ENCODE measurements around the gene S100A11.

S100A11 gene

DNA sequence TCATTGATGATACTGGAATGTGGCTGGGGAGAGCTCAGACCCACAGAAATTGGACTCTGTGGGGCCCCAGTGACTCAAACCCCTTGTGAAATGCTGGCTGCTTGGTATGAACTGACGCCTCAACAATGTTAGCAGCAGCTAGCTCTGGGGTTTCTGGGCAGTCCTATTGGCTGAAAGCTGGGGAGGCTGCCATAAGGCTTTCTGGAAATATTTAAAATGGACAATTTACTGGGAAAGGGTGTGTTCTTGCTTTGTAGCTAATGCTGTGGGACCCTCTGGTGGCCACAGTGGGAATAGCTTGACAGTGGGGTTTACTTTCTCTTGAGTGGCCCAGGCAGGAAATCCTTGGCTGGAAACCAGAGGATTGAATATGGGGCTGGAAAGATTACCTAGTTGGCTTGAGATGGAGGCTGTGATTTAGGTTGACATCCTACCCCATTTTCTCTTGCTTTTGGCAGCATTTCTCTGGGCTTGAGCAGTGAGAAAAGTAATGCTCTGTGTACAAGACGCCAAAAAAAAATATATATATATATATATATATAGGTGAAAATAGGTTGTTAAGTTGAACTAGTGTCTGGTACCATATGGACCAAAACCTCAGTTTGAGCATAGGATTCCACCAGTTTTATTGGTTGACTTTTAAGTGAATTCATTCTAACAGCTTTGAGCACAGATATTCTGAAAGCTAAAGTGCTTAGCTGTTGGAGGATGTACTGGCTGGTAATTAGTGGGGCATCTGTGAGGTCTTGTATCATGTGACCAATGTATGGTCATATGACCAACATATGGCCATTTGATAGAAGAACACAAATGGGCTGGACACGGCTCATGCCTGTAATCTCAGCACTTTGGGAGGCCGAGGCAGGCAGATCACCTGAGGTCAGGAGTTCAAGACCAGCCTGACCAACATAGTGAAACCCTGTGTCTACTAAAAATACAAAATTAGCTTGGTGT, 34.9 kb downstream of the S100A11 start:
- DNase-seq, result peak; percentile 74 to 80

DNA sequence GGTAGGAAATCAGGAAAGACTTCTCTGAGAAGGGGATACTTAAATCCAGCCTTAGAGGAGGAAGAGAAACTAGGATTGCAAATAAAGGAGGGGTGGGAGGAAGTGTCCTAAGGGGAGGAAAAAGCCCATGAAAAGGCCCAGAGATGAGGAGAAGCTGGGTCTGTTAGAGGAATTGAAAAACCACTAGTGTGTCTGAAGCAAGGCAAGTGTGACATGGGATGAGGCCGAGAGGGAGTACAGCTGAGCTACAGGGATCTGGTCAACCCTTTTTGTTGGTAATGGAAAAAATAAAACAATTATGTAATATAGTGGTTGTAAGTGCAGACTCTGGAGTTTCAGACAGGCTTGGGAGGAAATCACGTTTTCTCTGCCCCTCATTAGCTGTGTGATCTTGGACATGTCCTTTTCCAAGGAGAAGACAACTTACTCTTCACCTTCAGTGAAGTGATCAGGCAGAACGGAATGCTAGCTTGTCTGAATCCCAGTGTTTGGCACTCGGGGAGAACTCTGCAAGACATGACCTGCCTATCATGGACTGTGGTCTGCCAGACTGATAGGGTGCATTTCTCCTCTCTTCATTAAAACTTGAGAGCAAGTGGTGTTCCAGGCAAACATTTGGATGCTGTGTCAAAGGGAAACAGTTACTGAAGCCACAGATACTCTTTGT, 35.7 kb downstream of the S100A11 start:
- no peak for DNase-seq

DNA sequence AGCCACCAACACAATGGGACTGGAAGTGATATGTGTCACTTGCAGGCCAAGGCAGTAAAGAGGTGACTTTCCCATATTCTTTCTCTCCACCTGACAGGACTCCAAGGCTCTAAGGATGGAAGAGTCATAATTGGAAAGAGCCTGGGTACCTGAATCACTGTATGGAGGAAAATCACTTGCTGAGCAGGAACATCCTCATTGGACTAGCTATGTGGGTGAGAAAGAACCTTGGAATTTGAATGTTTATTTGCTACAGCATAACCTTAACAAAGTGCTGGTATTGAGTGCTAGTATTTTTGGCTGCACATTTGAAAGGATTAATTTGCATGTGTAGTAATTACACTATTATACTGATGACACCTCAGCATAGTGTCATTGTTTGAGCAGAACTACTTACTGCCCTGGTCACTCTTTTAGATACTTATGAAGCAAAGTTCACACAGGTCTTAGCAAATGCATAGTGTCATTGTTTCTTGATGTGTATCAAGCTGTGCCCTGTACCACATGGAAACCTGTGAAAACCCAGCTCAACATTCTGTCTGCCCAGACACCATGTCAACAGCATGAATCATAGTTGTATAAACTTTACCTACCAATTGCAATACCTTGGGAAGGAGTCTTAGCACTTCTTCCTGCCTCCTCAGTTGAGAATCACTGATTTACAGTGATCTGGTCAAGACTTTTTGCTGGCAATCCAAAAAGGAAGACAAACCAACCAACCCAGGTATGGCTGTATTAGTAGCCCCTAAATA, 38.0 kb downstream of the S100A11 start:
- no peak for DNase-seq

DNA sequence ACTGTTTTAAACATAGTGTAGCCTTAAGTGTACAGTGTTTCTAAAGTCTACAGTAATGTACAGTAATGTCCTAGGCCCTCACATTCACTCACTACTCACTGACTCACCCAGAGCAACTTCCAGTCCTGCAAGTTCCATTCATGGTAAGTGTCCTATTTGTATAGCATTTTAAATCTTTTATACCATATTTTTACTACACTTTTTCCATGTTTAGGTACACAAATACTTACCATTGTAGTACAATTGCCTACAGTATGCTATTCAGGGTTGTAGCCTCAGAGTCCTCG, 39.6 kb downstream of the S100A11 start:
- DNase-seq, result no peak

DNA sequence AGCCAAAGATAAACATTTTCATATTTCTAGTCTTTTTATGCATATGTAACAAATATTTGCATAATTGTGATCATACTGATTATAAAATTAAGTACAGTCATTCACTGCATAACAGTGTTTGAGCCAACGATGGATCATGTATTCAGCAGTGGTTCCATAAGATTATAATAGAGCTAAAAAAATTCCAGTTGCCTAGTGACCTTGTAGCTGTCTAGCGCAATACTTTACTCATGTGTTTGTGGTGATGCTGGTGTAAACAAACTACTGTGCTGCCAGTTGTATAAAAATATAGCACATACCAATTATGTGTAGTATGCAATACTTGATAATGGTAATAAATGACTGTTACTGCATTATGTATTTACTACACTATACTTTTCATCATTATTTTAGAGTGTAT, 41.0 kb downstream of the S100A11 start:
- no peak for DNase-seq

DNA sequence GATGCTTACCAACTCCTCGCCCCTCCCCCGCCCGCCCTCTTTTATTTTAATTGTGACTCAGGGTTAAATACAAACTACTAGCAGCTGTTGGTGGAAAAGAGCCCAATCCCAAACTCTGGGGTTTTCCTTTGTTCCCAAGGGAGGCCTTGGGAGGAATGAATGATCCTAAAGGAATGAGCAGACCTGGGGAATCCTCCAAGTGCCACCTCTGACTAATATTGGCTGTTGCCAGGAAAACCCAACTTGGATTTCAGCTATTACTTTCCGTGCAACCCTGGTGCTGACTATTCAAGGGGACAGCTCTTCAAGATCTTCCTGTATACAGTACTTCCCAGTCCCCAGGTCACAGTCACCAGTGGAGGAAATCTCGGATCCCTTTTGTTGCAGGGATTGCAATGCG, 41.8 kb downstream of the S100A11 start:
- DNase-seq, result no peak

DNA sequence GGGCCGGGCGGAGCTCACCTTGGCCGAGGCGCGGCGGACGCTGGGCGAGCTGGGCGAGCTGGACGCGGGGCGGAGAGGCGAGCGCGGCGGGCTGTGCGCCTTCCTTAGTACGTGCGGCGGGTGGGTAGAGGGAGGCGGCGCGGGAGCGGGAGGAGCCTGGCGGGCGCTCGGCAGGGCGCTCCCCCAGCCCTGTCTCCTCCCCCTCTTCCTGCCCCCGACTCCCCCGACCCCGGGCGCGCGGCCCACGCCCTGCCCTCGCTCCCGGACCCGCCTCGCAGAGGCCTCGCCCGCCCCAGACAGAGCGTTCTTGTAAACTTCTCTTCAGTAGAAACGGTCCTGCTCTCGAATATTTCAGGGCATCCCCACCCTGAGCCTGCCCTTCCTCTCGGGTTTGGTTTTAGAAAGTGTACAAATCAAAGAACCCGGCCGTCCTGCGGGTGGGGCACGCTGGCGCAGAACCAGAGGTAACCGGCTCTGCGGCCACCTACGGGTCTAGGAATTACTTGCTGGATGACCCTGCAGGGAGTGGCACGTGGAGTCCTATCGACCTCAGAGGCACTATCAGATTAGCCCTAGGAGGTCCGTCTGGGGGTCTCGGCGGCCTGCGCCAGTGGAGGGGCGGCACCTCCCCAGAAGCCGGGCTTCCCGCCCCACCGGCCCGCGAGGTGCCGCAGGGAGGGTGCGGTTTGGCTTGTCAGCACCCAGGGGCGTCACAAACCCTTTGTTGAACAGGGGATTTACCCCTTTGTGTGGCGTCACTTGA, 42.9 kb downstream of the S100A11 start, which contains the start of gene S100A10:
S100A10 (minus strand) TSS at position 126 of the 763 bp plus-strand sequence. CDS start 7,629 bp downstream, outside the sequence.
- DNase-seq, result peak; percentile 71 to 76

DNA sequence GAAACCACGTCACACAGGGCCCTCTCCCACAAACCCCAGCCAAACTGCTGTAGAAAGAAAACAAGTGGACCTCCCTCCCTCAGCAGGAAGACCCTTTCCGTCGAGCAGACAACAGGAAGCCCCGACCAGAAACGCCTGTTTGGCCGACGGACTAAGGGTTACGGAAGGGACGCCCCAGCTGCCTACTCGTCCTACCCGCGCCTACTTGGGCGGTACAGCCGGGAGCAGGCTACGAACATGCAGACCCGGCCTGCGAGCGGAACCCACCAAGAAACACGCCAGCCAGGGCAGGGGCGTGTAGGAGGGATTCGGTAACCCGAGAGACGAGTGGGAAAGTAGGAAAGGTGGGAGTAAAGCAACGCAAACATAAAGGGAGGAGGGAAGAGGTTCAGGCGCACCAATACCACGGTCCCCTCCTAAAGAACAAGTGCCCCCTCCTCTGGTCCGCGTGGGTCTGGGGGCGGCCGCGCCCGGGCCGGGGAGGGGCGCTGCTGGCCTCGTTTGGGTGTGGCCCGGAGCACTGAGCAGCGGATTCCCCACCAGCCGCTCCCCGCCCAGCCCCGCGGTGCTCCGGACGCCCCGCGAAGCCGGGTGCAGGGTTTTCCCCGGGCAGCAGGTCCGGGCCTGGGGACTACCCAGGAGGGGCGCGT, 43.6 kb downstream of the S100A11 start:
- peak in 1 of 2 experiments; percentile 5 for DNase-seq

DNA sequence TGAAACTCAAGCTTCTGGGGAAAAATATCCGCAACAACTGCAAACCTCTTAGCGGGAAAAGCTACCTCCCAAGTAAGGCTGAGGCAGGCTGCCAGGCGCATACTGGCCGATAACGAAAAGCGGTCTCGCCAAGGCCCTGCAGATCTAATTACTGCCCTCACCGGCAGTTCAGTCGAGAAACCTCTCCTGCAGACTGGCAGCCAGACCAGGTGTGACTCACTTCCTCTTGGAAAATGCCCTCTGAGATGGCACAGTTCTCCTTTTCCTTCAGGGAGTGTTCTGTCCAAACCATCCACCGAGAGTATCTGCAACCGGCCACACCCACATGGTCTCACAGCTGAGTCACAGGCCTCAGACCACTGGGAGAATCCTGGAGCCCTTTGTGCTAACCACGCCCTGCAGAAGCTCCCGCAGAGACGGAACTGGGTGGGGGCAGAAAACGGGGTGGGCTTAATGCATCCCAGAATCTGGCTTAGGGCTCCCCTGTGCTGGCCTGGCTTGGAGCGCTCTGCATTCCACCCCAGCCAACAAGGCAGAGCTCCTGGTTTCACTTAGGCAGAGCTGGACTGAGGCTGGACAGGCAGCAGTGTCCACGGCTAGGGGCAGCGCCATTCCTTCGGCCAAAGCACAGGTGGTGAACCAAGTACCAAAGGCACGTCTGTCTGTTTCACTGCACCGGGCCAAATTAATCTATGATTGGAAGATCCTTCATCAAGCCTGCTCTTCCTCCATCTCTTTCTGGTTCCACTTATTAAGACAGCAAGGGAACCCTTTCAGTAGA, 44.3 kb downstream of the S100A11 start:
- DNase-seq, result no peak

DNA sequence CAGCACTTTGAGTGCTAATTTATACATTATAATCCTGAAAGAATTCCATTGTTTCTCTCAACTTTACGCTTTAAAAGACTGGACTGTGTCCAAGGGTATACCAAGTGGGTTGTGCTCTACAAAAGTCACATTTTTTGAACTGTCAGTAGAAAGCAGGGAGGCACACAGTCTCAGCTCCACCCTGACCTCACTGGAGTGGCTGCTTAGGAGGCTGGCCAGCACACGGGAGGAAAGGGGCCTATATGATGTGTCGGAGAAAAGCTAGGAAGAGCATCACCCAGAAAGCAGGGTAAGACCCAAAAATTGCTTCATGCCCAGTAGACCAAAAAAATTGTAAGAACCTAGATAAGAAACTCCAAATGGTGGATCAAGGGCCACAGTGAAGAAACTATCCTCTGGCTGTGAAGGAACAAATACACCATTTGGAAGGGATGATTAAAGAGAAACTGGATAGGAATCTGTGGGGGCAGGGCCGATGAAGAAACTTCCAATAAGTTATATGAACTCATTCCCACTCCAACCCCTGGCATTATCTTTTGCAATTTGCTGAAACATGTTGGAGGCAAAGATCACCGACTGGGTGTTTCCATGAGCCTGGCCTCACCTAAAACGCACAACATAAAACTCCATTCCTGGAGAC, 45.0 kb downstream of the S100A11 start:
- DNase-seq, result no peak

DNA sequence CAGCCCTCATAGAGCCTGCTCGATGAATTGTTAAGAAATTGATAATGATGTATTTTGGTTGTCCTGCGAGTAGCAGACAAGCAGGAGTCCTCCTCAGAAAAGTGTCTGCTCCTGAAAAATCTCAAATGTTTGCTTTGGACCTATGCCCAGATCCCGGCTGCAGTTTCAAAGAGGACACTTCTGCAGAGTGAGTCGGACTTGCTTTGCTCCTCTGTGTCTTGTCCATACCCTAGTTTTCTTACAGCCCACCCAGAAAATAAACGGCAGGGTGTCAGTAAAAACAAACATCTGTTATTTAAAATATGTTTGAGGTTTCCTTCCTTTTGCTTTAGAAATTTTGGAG, 46.0 kb downstream of the S100A11 start:
- no peak for DNase-seq

DNA sequence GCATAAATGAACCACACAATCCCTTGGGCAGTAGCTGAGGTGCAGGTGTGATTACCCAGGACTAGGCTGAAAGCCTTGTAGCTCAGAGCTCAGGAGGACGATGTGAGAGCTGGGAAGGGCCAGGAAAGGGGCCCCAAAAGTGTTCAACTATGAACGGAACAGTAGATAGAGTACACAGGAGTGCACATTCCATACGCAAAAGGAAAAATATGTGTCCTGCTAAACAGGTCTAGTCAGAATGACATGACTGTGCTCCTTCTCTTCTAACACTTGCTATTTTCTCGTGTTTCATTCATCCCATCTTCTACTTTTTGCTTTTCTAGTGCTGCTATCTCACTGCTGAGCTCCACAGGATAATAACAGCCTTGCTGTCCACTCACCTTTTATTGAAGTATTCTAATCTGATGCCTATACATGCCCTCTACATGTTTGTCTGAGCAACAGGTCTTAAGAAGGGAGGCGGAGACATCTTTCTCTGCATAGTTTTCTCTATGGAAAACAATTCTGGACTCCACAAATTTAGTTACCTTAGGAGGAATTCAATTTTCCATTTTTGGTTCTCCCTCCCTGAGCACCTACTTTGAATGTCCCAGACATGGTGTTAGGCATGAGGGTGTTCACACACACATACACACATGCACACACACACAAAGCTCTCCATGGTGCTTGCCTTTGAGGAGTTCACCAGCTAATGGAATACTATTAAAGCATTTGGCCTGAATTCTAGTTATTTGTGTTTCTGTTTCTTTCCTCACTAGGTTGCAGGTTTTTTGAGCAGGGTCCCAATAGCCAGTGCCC, 46.5 kb downstream of the S100A11 start:
- no peak for DNase-seq

DNA sequence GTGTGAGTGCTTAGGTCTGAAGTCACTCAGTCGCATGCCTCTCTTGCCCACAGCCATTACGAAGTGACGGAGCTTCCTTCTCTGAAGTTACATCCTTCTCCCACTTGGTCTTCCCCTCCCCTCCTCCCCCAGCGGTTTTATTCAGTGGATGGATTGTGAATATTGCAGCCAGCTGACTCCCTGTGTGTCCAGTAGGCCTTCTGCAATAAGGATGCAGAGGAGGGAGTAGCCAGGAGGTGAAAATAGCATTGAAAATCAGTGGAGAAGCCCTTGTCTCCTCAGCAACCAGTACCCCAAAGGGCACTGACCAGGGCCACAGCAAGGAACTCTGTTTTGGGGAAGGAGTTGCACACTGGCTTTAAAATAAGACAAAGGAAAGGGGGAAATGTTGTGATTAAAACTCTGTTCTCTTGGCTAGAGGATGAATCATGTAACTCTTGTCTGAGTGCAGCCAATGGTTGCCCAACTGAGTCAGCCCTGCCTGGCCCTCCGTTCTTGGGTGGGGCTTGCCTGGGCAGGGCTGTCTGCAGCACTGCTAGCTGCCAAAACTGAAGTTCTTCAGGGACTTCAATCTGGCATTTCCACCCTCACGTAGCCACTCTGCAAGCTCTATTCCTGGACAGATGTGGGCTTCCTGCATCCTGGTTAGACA, 47.5 kb downstream of the S100A11 start:
- DNase-seq, result peak in 1 of 2 experiments; percentile 31

DNA sequence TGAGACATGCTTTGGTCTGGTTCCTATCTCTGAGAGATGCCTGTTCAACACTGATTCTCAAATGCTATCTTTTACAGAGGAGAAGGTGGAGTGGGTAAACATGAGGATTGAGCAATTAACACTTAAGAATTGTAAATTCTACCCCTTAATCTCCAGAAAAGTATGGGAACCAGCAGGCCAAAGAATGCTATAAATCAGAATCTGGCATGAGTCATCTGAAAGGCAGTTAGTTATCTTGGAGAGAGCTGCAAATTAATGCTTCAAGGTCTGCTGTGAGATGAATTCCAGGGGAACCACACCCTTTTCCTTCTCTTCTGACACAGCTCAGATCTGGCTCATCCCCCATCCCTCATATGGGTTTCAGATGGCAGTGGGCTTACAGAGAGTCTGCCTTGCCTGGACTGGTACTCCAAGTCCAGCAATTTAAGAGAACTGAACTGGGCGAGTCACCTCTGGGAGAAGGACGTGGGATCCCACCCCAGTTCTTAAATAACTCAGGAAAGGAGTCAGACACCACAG, 48.3 kb downstream of the S100A11 start:
- DNase-seq, result no peak

DNA sequence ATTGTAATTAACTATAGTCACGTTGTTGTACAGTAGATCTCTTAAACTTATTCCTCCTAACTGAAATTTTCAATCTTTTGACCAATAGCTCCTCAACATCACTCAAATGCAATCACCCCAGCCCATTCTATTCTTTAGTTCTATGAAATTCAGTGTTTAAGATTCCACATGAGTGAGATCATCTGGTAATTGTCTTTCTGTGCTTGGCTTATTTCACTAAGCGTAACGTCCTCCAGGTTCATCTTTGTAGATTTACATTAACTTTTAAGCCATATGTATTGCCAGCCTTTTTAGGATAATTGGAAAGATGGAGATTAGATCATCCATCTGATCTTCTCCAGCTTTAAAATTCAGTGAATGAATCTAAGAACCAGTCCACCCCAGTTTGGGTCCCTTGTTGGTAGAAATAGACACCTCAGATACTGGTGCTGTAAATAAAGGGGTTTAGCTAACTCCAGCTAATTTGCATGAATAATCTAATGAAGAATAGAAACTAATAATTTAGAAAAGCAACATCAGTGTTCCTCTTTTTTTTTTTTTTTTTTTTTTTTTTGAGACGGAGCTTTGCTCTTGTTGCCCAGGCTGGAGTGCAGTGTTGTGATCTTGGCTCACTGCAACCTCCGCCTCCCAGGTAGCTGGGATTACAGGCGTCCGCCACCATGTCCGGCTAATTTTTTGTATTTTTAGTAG, 50.2 kb downstream of the S100A11 start:
- no peak for DNase-seq

DNA sequence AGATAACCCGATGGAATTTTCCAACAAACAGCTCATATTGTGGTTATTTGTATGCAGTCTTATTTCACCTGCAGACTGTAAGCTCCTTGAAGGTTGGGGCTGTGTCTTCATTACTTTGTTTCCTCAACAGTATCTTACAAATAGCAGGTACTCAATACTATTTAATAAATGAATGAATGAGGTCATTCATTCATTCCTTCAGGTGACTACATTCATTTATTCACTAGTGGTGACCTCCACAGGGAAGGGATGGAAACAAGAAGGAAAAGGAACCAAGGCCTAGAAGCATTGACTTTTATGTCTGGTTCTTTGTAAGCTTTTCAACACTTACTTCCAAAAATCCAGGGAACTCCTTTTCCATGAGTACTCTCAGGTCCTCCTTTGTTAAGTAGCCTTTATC, 51.0 kb downstream of the S100A11 start:
- DNase-seq, result no peak

DNA sequence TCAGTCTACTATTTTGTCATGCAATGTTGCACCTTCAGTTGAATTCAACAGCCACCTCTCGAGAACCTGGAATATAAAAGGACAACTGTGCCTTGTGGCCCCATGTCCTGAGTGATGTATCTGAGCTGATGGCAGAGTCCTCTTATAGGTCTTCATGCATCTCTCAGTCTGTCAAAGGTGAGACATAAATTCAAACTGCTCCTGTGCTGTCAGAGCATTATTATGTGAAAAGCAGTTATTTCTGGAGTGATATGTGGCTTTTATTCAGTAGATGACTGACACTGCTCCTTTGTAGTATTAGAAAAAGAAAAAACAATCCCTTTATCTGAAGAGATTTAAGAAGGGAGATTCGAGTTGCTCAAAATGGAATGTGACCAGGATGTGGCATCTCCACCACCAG, 51.5 kb downstream of the S100A11 start:
- no peak for DNase-seq

DNA sequence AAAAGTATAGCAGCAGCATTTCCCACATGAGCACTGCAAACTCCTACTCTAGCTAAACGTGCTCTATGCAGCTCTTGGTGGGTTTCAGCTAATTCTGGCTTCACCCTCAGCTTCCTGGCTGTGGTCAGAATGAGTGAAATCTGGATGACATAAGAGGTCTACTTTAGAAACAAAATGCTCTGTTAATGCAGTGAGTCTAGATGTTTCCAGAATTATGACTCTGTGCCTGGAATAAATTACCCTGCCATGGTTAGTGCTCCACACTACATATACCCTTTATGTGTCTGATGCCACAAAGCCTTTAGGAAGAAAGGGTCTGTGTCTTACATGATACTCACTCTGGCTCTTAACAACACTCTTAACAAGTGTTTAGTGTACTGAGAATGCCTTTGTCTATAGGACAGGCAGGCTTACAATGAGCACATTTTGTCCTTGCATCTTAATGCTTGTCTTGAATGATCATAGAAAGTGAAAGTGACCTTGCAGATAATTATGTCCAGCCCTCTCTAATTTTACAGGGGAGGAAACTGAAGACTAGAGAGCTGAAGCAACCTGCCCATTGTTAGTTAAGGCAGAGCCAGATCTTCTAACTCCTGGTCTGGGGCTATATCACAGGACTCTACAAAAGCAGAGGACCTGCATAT, 52.4 kb downstream of the S100A11 start:
- DNase-seq, result peak in 1 of 2 experiments; percentile 10

Measured in activated CD4-positive, alpha-beta T cell treated with anti-CD3 and anti-CD28 coated beads, Interleukin-2, amount 50 U/mL, for 4 hours (primary cell).